Measurements from ENCODE around the gene BBS9. TPM values are rescaled to one million over a fixed set of nuclear protein-coding genes. Genes with fewer than 3 reads are reported as not detected.

BBS9 gene
- total and polyA plus RNA-seq, 2 donors (not counting 3 experiments of a cell fraction or from before 2014, with no cell fraction given), result 5.7 to 17.4 TPM

DNA sequence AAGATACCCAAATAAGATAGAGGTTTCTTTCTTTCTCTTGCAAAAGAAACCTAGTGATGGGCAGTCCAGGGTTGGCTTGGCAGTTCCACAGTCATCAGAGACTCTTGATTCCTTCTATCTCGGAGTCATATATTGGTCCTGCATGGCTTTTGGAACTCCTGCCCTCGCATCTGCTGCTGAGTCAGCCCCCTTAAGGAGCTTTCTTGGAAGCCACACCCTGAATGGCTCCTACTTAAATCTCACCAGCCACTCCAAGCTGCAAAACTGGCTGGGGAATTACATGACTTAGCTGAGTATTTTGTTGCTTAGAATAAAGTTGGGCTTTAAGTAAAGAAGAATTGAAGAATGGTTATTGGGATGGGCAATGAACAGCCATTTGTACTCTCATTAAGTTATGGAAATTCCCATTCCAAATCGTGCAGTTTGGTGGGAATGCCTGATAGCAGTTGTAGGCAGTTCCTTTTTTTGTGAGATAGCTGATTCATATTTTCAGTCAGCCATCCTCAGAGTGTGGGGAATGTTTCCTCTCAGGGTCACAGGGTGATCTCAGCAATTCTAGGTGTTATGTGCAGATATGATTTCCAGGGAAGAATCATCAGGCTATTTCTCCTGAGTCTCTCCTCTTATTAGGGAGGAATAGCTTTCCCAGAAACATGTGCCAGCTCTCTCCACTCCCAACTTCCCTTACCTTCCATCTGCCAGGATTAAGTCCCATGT lies 209.9 kb downstream of the BBS9 start:
- dilution Hi-C loops (cut with MboI; ENCODE audit: extremely low pct_ligation_motif_present, low sequenced_read_pairs) (no loop called here), intact Hi-C loops (cut with micrococcal nuclease) (loop anchor here (10.0 kb wide), 1 partner anchor 386 kb away; no protein-coding TSS in a partner anchor)
- no peak overlapping the region for H2AFZ ChIP-seq (ENCODE audit: low read depth, low read length)
- H3K4me2 ChIP-seq (ENCODE audit: insufficient read depth, low read length), result no peak overlapping the region
- TF ChIP-seq FOS (IDR thresholded peaks at IDR 0.05; ENCODE audit: borderline replicate concordance, insufficient read depth, low read length), result no peak
- TF ChIP-seq, protein P1, sequence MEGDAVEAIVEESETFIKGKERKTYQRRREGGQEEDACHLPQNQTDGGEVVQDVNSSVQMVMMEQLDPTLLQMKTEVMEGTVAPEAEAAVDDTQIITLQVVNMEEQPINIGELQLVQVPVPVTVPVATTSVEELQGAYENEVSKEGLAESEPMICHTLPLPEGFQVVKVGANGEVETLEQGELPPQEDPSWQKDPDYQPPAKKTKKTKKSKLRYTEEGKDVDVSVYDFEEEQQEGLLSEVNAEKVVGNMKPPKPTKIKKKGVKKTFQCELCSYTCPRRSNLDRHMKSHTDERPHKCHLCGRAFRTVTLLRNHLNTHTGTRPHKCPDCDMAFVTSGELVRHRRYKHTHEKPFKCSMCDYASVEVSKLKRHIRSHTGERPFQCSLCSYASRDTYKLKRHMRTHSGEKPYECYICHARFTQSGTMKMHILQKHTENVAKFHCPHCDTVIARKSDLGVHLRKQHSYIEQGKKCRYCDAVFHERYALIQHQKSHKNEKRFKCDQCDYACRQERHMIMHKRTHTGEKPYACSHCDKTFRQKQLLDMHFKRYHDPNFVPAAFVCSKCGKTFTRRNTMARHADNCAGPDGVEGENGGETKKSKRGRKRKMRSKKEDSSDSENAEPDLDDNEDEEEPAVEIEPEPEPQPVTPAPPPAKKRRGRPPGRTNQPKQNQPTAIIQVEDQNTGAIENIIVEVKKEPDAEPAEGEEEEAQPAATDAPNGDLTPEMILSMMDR (IDR thresholded peaks at IDR 0.05; ENCODE audit: extremely low read depth in 1 of 2, insufficient read depth in 1 of 2, low read depth in 1 of 2, low read length in 2 of 2), result no peak
- ChIA-PET CTCF (interaction anchor here (0.7 to 1.6 kb wide), 5 partner anchors 9 to 594 kb away, joined by 3 to 5 read pairs (median 3); no protein-coding TSS in a partner anchor), POLR2A (no interaction called here)
- H3K79me2 ChIP-seq (ENCODE audit: control insufficient read depth, insufficient read depth, low read length), result no peaks in the 10 kb centered on the region
- no peaks in the 10 kb centered on the region for H4K20me1 ChIP-seq (replicated peaks; ENCODE audit: control insufficient read depth, extremely low read depth, insufficient read depth, low read length)
- H3K4me1 ChIP-seq (ENCODE audit: control insufficient read depth, extremely low read depth, insufficient read depth, low read length), result no peaks in the 10 kb centered on the region
- H3K36me3 ChIP-seq (ENCODE audit: control insufficient read depth in 2 of 2, extremely low read depth in 1 of 2, insufficient read depth in 2 of 2, low read length in 2 of 2), result no peaks in the 10 kb centered on the region
- FAIRE-seq (no peak), DNase-seq (ENCODE audit: low read depth, low spot score) (peak; percentile 20)
- H3K27me3 ChIP-seq (ENCODE audit: control insufficient read depth in 2 of 2, insufficient read depth in 2 of 2, low read length in 2 of 2), result no peaks in the 10 kb centered on the region
- no peaks in the 10 kb centered on the region for H3K9me3 ChIP-seq (replicated peaks; ENCODE audit: control insufficient read depth, insufficient read depth, low read length)
- no peak overlapping the region for H3K9ac ChIP-seq (replicated peaks; ENCODE audit: extremely low read depth, insufficient read depth, low read length)
- H3K27ac ChIP-seq (ENCODE audit: insufficient read depth, low read depth, low read length), result no peak overlapping the region
- H3K9me1 ChIP-seq (replicated peaks; ENCODE audit: control insufficient read depth, extremely low read depth, insufficient read depth, low read length), result no peaks in the 10 kb centered on the region
- BruUV-seq (replicated peaks), result no TSS peak
- no peak overlapping the region for H3K4me3 ChIP-seq (replicated peaks in 1 of 3; ENCODE audit: insufficient read depth in 1 of 3, low read depth in 1 of 3, low read length in 3 of 3)

DNA sequence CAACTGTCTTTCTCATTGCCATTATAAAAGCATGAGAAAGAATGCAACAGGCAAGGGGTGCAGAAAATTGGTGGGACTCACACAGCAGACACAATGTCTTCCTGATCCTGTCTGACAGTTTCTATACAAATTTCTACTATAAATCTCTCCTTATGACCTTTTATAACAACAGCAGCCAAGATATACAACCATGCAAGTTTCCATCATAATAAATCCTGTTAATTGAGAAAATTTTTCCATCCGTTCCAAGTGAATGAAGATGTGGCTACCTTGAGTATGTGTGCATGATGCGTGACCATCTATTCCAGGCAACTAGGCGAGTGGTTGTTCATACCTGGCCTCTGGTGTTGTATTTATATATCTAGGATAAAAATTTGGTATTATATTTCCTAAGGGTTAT lies 216.7 kb downstream of the BBS9 start:
- POLR2A ChIA-PET, result no interaction called here
- CTCF ChIA-PET, result no interaction called here
- intact Hi-C loops (cut with micrococcal nuclease) (no loop called here), dilution Hi-C loops (cut with MboI; ENCODE audit: extremely low pct_ligation_motif_present, low sequenced_read_pairs) (no loop called here)
- H4K20me1 ChIP-seq (replicated peaks; ENCODE audit: control insufficient read depth, extremely low read depth, insufficient read depth, low read length), result no peaks in the 10 kb centered on the region
- H3K27me3 ChIP-seq (ENCODE audit: control insufficient read depth in 2 of 2, insufficient read depth in 2 of 2, low read length in 2 of 2), result no peaks in the 10 kb centered on the region
- no peaks in the 10 kb centered on the region for H3K9me1 ChIP-seq (replicated peaks; ENCODE audit: control insufficient read depth, extremely low read depth, insufficient read depth, low read length)
- TF ChIP-seq GATA2 (IDR thresholded peaks at IDR 0.05; ENCODE audit: insufficient read depth, insufficient read length, low read depth, low read length), result no peak
- TF ChIP-seq JUN (IDR thresholded peaks at IDR 0.05; ENCODE audit: borderline replicate concordance, insufficient read depth, insufficient read length, low read depth), result no peak
- TF ChIP-seq POLR2AphosphoS5 (IDR thresholded peaks at IDR 0.05; ENCODE audit: insufficient read depth, low read depth, low read length), result no peak
- no peak for TF ChIP-seq POLR2A (IDR thresholded peaks at IDR 0.05; ENCODE audit: low read depth, low read length)
- TF ChIP-seq, protein P1 (IDR thresholded peaks at IDR 0.05; ENCODE audit: extremely low read depth in 1 of 2, insufficient read depth in 1 of 2, low read depth in 1 of 2, low read length in 2 of 2), result no peak
- TF ChIP-seq FOS (IDR thresholded peaks at IDR 0.05; ENCODE audit: borderline replicate concordance, insufficient read depth, low read length), result no peak
- no peak for TF ChIP-seq EZH2 (IDR thresholded peaks at IDR 0.05; ENCODE audit: borderline replicate concordance, low read depth, low read length, severe bottlenecking)
- TF ChIP-seq, protein P2, sequence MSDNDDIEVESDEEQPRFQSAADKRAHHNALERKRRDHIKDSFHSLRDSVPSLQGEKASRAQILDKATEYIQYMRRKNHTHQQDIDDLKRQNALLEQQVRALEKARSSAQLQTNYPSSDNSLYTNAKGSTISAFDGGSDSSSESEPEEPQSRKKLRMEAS (IDR thresholded peaks at IDR 0.05; ENCODE audit: insufficient read depth, insufficient read length), result no peak
- no peak for TF ChIP-seq MYC (IDR thresholded peaks at IDR 0.05; ENCODE audit: low read depth, low read length)
- H3K79me2 ChIP-seq (ENCODE audit: control insufficient read depth, insufficient read depth, low read length), result no peaks in the 10 kb centered on the region
- H3K4me1 ChIP-seq (ENCODE audit: control insufficient read depth, extremely low read depth, insufficient read depth, low read length), result no peaks in the 10 kb centered on the region
- FAIRE-seq, result no peak
- no peak overlapping the region for H3K4me2 ChIP-seq (ENCODE audit: insufficient read depth, low read length)
- no peak overlapping the region for H3K4me3 ChIP-seq (replicated peaks in 1 of 3; ENCODE audit: insufficient read depth in 1 of 3, low read depth in 1 of 3, low read length in 3 of 3)
- no peaks in the 10 kb centered on the region for H3K36me3 ChIP-seq (ENCODE audit: control insufficient read depth in 2 of 2, extremely low read depth in 1 of 2, insufficient read depth in 2 of 2, low read length in 2 of 2)
- no peak for DNase-seq (ENCODE audit: low read depth, low spot score)
- no peak overlapping the region for H3K9ac ChIP-seq (replicated peaks; ENCODE audit: extremely low read depth, insufficient read depth, low read length)
- no peaks in the 10 kb centered on the region for H3K9me3 ChIP-seq (replicated peaks; ENCODE audit: control insufficient read depth, insufficient read depth, low read length)
- H3K27ac ChIP-seq (ENCODE audit: insufficient read depth, low read depth, low read length), result no peak overlapping the region
- H2AFZ ChIP-seq (ENCODE audit: low read depth, low read length), result no peak overlapping the region
- BruUV-seq (replicated peaks), result no TSS peak

Measured in endothelial cell of umbilical vein (primary cell).